Uterine smooth muscle cell (primary cell): ENCODE measurements around the gene PACSIN1. TPM values are rescaled to one million over a fixed set of nuclear protein-coding genes. Genes with fewer than 3 reads are reported as not detected.

Experiments
- total RNA-seq: library from RNA; depleted of rRNA; stranded (reverse); fragments of >200 nt; gene quantifications from 2 replicates; pipeline ENCODE4 v1.2.3, GENCODE V29; 2014

The PACSIN1 gene, protein sequence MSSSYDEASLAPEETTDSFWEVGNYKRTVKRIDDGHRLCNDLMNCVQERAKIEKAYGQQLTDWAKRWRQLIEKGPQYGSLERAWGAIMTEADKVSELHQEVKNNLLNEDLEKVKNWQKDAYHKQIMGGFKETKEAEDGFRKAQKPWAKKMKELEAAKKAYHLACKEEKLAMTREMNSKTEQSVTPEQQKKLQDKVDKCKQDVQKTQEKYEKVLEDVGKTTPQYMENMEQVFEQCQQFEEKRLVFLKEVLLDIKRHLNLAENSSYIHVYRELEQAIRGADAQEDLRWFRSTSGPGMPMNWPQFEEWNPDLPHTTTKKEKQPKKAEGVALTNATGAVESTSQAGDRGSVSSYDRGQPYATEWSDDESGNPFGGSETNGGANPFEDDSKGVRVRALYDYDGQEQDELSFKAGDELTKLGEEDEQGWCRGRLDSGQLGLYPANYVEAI
- not detected in 2 replicates for total RNA-seq

GRCh38 chr6:34465531-34466241, at the start of gene PACSIN1:
PACSIN1 (plus strand) TSS chr6:34466076; CDS start chr6:34526306, 60,230 bp downstream.

GRCh38 chr6:34425498-34426410, 40.1 kb upstream of the PACSIN1 start, which contains the start of gene RPS10:
RPS10 (minus strand) TSS chr6:34426069; CDS start chr6:34425221, 848 bp downstream.

DNA sequence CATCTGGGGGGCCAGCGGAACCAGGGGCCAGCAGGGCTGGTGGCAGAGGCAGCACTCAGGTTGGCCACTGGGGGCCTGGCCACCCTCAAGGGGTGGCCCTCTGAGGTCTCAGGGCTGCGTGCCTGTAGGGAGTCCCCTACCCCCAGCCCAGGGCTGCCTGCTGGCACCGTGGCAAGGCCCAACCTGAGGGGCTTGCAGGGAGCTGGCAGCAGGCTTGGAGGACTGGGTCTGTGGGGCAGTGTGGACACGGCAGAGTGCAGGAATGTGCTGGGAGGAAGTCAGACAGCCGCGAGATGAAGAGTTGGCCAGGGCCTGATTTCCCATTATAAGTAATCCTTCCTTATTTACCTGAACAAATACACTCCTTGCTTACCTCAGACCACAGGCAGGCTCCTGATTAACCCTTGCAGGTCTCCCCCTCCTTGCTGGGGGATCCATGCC, 90.2 kb downstream of the PACSIN1 start, which contains the start of gene SPDEF:
Gene SPDEF, minus strand, starts transcription at position 299 of the 441 bp plus-strand sequence. CDS start 11,874 bp downstream, outside the sequence.

Other genes starting within 250 kb of the PACSIN1 start
- 259 and 600 TPM in 2 replicates for gene HMGA1, start 229.2 kb upstream of the PACSIN1 start, total RNA-seq
- 61.8 and 71.2 TPM in 2 replicates for gene SMIM29, start 217.1 kb upstream of the PACSIN1 start, total RNA-seq
- 13.6 and 17.4 TPM in 2 replicates for gene NUDT3, start 73.4 kb upstream of the PACSIN1 start, total RNA-seq
- 2,663 and 3,191 TPM in 2 replicates for gene RPS10, start 40.0 kb upstream of the PACSIN1 start, total RNA-seq
- under 0.01 TPM in 1 of 2 replicates, not detected in the other for gene SPDEF, start 90.3 kb downstream of the PACSIN1 start, total RNA-seq
- gene ILRUN, start 230.7 kb downstream of the PACSIN1 start, total RNA-seq = 50.9 and 60.2 TPM in 2 replicates